WTC11 (cell line): ENCODE results near the gene ARSK. TPM values are rescaled to one million over a fixed set of nuclear protein-coding genes. Genes with fewer than 3 reads are reported as not detected.

Source experiments
- ATAC-seq: fragments of 200-7000 bp; cut with Tn5 transposase; 2 replicates; pipeline ENCODE4 v1.10.0; 2021; ENCODE audit warnings: mild to moderate bottlenecking, moderate library complexity
- CTCF ChIA-PET: fragments of 300-600 bp; sonication (Branson Sonifier 250); formaldehyde crosslinking; loops from one replicate; lab custom pipeline; 2021; ENCODE audit warnings: antibody characterized with exemption; lab: Charles Lee
- POLR2A ChIA-PET: fragments of 350-600 bp; sonication (Branson Sonifier 250); formaldehyde crosslinking; loops from one replicate; lab custom pipeline; 2021; ENCODE audit warnings: antibody characterized with exemption; lab: Charles Lee
- DNase-seq: peaks from one replicate; pipeline ENCODE4 v3.0.0; 2021; ENCODE audit warnings: low spot score
- H3K27ac Mint-ChIP-seq: 2 replicates; pipeline ENCODE4 v1.8.0; 2021; ENCODE audit warnings: mixed read lengths
- H3K27me3 Mint-ChIP-seq: 2 replicates; pipeline ENCODE4 v1.8.0; 2021; ENCODE audit warnings: low read depth, mild to moderate bottlenecking, moderate library complexity, mixed read lengths
- H3K36me3 Mint-ChIP-seq: 2 replicates; pipeline ENCODE4 v1.8.0; 2021; ENCODE audit warnings: mixed read lengths
- H3K4me1 Mint-ChIP-seq: 2 replicates; pipeline ENCODE4 v1.8.0; 2022; ENCODE audit warnings: mixed read lengths
- H3K4me3 Mint-ChIP-seq: 2 replicates; pipeline ENCODE4 v1.8.0; 2021; ENCODE audit warnings: mild to moderate bottlenecking, moderate library complexity, mixed read lengths
- H3K9me3 Mint-ChIP-seq: 2 replicates; pipeline ENCODE4 v1.8.0; 2021; ENCODE audit warnings: mixed read lengths
- AFF4 ChIP-seq: sonication (generic); formaldehyde crosslinking; IDR thresholded peaks from 2 replicates; pipeline ENCODE4 v1.8.1; 2023; ENCODE audit warnings: mild to moderate bottlenecking, missing genetic modification reagents, borderline replicate concordance
- ARID4B ChIP-seq: sonication (generic); formaldehyde crosslinking; IDR thresholded peaks from 2 replicates; pipeline ENCODE4 v1.8.0; 2023; ENCODE audit warnings: missing genetic modification reagents, mild to moderate bottlenecking, borderline replicate concordance
- ATF1 ChIP-seq: sonication (generic); formaldehyde crosslinking; IDR thresholded peaks from 2 replicates; pipeline ENCODE4 v1.8.1; 2023; ENCODE audit warnings: mild to moderate bottlenecking, moderate library complexity, missing genetic modification reagents
- ATF3 ChIP-seq: sonication (generic); formaldehyde crosslinking; conservative IDR thresholded peaks from 2 replicates; pipeline ENCODE4 v1.8.1; 2022; ENCODE audit warnings: mild to moderate bottlenecking, missing genetic modification reagents
- CREB1 ChIP-seq: sonication (generic); formaldehyde crosslinking; IDR thresholded peaks from 2 replicates; pipeline ENCODE4 v1.8.0; 2023; ENCODE audit warnings: mild to moderate bottlenecking, missing genetic modification reagents
- IRF2 ChIP-seq: sonication (generic); formaldehyde crosslinking; IDR thresholded peaks from 2 replicates; pipeline ENCODE4 v1.8.0; 2022; ENCODE audit warnings: low read depth, missing genetic modification reagents, borderline replicate concordance
- JAZF1 ChIP-seq: fragments of 250-450 bp; sonication (Bioruptor Pico); IDR thresholded peaks from 2 replicates; pipeline ENCODE4 v1.9.0; 2021; ENCODE audit warnings: moderate library complexity, mild to moderate bottlenecking, inconsistent platforms
- MYBL2 ChIP-seq: sonication (generic); formaldehyde crosslinking; IDR thresholded peaks from 2 replicates; pipeline ENCODE4 v1.8.1; 2023; ENCODE audit warnings: mild to moderate bottlenecking, moderate library complexity, missing genetic modification reagents
- OVOL2 ChIP-seq: fragments of 250-450 bp; sonication (Bioruptor Pico); IDR thresholded peaks from 2 replicates; pipeline ENCODE4 v1.9.0; 2021; ENCODE audit warnings: mild to moderate bottlenecking, borderline replicate concordance
- ZNF138 ChIP-seq: sonication (generic); formaldehyde crosslinking; conservative IDR thresholded peaks from 2 replicates; pipeline ENCODE4 v1.8.1; 2022; ENCODE audit warnings: mild to moderate bottlenecking, moderate library complexity, missing genetic modification reagents
- ZNF263 ChIP-seq: sonication (generic); formaldehyde crosslinking; IDR thresholded peaks from 2 replicates; pipeline ENCODE4 v1.8.1; 2022; ENCODE audit warnings: low read depth, mild to moderate bottlenecking, moderate library complexity, missing genetic modification reagents
- ZNF396 ChIP-seq: fragments of 250-450 bp; sonication (Bioruptor Pico); IDR thresholded peaks from 2 replicates; pipeline ENCODE4 v1.8.0; 2021; ENCODE audit warnings: mild to moderate bottlenecking, moderate library complexity, borderline replicate concordance
- ZNF532 ChIP-seq: fragments of 250-450 bp; sonication (Bioruptor Pico); IDR thresholded peaks from 2 replicates; pipeline ENCODE4 v1.9.0; 2021; ENCODE audit warnings: mild to moderate bottlenecking, borderline replicate concordance
- ZSCAN18 ChIP-seq: fragments of 250-450 bp; sonication (Bioruptor Pico); IDR thresholded peaks from 2 replicates; pipeline ENCODE4 v2.1.2; 2022; ENCODE audit warnings: mild to moderate bottlenecking, moderate library complexity
- total RNA-seq: library from RNA; stranded (reverse); gene quantifications from 3 replicates; pipeline ENCODE4 v1.2.3, GENCODE V29; 2021
- TF ChIP-seq, protein P1 (sequence below): sonication (generic); formaldehyde crosslinking; IDR thresholded peaks from 2 replicates; pipeline ENCODE4 v1.8.0; 2022; ENCODE audit warnings: mild to moderate bottlenecking, missing genetic modification reagents
- TF ChIP-seq, protein P2 (sequence below): fragments of 250-450 bp; sonication (Bioruptor Pico); IDR thresholded peaks from 2 replicates; pipeline ENCODE4 v1.9.0; 2021; ENCODE audit warnings: mild to moderate bottlenecking

ARSK gene
- total RNA-seq, 1 experiment from 2014 or later = 15.1 TPM

DNA sequence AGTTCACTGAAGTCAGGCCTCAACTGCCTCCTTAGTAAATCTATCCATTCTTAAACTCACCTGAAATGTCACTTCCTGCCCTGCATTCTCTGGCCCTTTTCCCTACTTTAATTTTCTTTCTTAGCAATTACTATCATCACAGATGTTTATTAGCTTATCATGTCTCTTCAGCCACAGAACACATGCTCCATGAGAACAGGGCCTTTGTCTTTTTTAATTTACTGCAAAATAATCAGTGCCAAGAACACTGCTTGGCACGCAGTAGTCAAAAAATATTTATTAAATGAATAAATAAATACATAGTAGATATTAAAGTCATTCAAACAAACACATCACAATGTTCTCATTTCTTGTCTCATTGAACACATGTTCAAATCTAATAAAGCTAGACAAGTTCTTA, 46.4 kb upstream of the ARSK start (continued):
- TF ChIP-seq, protein P1, sequence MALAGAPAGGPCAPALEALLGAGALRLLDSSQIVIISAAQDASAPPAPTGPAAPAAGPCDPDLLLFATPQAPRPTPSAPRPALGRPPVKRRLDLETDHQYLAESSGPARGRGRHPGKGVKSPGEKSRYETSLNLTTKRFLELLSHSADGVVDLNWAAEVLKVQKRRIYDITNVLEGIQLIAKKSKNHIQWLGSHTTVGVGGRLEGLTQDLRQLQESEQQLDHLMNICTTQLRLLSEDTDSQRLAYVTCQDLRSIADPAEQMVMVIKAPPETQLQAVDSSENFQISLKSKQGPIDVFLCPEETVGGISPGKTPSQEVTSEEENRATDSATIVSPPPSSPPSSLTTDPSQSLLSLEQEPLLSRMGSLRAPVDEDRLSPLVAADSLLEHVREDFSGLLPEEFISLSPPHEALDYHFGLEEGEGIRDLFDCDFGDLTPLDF = no peak
- no peak for TF ChIP-seq ARID4B
- no peak for TF ChIP-seq ATF1
- no peak for TF ChIP-seq ZNF263
- no peak for TF ChIP-seq MYBL2 (CRISPR knock-in tag)
- TF ChIP-seq ZNF532 = no peak
- no peak for TF ChIP-seq ATF3 (CRISPR knock-in tag)
- TF ChIP-seq, all 79 proteins: peak for 0

DNA sequence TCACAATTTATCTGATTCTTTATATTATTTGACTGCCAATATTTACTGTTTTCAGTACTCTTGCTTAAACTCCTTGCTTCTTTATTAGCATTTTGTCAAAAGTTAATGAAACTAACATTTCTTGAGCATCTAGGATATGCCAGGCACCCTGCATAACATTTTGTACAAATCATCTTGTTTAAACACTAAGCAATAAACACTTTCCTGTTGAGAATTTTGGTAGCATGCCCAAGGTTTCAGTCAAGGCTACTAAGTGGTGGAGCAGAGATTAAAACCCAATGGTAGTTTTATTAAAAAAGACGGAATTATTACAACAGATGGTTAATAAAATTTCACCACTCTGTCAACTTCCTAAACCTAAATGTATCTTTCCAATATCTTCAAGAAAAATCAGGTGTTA, 43.3 kb upstream of the ARSK start:
- Mint-ChIP-seq H3K4me1 (peaks cover 12% of the 10 kb centered on the region), H3K9me3 (no peaks in the 10 kb centered on the region), H3K4me3 (no peak overlapping the region), H3K27me3 (no peaks in the 10 kb centered on the region), H3K36me3 (peaks cover 53% of the 10 kb centered on the region), H3K27ac (no peak overlapping the region)
- POLR2A ChIA-PET = no interaction called here
- DNase-seq (no peak), ATAC-seq (no peak)
- CTCF ChIA-PET = no interaction called here
- TF ChIP-seq CREB1 (CRISPR knock-in tag) = no peak
- no peak for TF ChIP-seq ZNF138 (CRISPR knock-in tag)
- TF ChIP-seq ZNF396 (CRISPR knock-in tag) = no peak
- TF ChIP-seq IRF2 (CRISPR knock-in tag) = no peak
- no peak for TF ChIP-seq JAZF1
- TF ChIP-seq, protein P2, sequence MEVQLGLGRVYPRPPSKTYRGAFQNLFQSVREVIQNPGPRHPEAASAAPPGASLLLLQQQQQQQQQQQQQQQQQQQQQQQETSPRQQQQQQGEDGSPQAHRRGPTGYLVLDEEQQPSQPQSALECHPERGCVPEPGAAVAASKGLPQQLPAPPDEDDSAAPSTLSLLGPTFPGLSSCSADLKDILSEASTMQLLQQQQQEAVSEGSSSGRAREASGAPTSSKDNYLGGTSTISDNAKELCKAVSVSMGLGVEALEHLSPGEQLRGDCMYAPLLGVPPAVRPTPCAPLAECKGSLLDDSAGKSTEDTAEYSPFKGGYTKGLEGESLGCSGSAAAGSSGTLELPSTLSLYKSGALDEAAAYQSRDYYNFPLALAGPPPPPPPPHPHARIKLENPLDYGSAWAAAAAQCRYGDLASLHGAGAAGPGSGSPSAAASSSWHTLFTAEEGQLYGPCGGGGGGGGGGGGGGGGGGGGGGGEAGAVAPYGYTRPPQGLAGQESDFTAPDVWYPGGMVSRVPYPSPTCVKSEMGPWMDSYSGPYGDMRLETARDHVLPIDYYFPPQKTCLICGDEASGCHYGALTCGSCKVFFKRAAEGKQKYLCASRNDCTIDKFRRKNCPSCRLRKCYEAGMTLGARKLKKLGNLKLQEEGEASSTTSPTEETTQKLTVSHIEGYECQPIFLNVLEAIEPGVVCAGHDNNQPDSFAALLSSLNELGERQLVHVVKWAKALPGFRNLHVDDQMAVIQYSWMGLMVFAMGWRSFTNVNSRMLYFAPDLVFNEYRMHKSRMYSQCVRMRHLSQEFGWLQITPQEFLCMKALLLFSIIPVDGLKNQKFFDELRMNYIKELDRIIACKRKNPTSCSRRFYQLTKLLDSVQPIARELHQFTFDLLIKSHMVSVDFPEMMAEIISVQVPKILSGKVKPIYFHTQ (CRISPR knock-in tag) = no peak
- no peak for TF ChIP-seq ZSCAN18 (CRISPR knock-in tag)
- no peak for TF ChIP-seq OVOL2 (CRISPR knock-in tag)
- TF ChIP-seq AFF4 = no peak
